Skeletal muscle cell (primary cell): ENCODE results near the gene ZNF561.
"Not testable (repeated sequence)": the region's sequence is repeated elsewhere in the genome, so short reads cannot be mapped to it uniquely, and the experiment has no call there.

ENCODE experiments used
- DNase-seq: peaks from one replicate; pipeline ENCODE4 v3.0.0-alpha.2; 2010; ENCODE audit warnings: low read depth
- H3K4me3 ChIP-seq: 2 replicates; pipeline ENCODE4 v1.5.1; 2011; ENCODE audit warnings: low read depth, mild to moderate bottlenecking, control low read depth, low read length, moderate library complexity

The ZNF561 gene

GRCh38 chr19:9621156-9622037 lies at the start of gene ZNF561:
Gene ZNF561 (minus strand): TSS chr19:9621232. CDS start chr19:9619456, 1,776 bp downstream.
- peak; percentile 57 for DNase-seq
- peak within 1 kb of the TSS; percentile 82 for H3K4me3 ChIP-seq

- H3K4me3 ChIP-seq = no peak overlapping the region
- DNase-seq = no peak
These were observed 47.5 kb upstream of the ZNF561 start for GRCh38 chr19:9668544-9668943.

GRCh38 chr19:9667898-9668297 lies 46.9 kb upstream of the ZNF561 start:
- DNase-seq = no peak
- no peak overlapping the region for H3K4me3 ChIP-seq

- no peak overlapping the region for H3K4me3 ChIP-seq
- no peak for DNase-seq
These were observed 37.7 kb upstream of the ZNF561 start for GRCh38 chr19:9658769-9659168.

- not testable (repeated sequence) for DNase-seq, H3K4me3 ChIP-seq
These were observed 32.1 kb upstream of the ZNF561 start for GRCh38 chr19:9653066-9653555.

GRCh38 chr19:9651464-9651863 lies 30.4 kb upstream of the ZNF561 start:
- not testable (repeated sequence) for DNase-seq, H3K4me3 ChIP-seq

GRCh38 chr19:9650345-9650744 lies 29.3 kb upstream of the ZNF561 start:
- DNase-seq = no peak
- no peak overlapping the region for H3K4me3 ChIP-seq

- H3K4me3 ChIP-seq = no peak overlapping the region
- DNase-seq = no peak
These were observed 24.4 kb upstream of the ZNF561 start for GRCh38 chr19:9645472-9645871.

GRCh38 chr19:9644472-9644871 lies 23.4 kb upstream of the ZNF561 start:
- no peak for DNase-seq
- no peak overlapping the region for H3K4me3 ChIP-seq

GRCh38 chr19:9641810-9642209 lies 20.8 kb upstream of the ZNF561 start:
- no peak overlapping the region for H3K4me3 ChIP-seq
- no peak for DNase-seq

GRCh38 chr19:9640956-9641355 lies 19.9 kb upstream of the ZNF561 start:
- no peak for DNase-seq
- no peak overlapping the region for H3K4me3 ChIP-seq

GRCh38 chr19:9636018-9636417 lies 15.0 kb upstream of the ZNF561 start:
- no peak overlapping the region for H3K4me3 ChIP-seq
- no peak for DNase-seq

- no peak for DNase-seq
- no peak overlapping the region for H3K4me3 ChIP-seq
These were observed 6.8 kb upstream of the ZNF561 start for GRCh38 chr19:9627856-9628255.

- DNase-seq = no peak
- H3K4me3 ChIP-seq = no peak overlapping the region
These were observed 1.5 kb upstream of the ZNF561 start for GRCh38 chr19:9622531-9622930.

- peak overlapping the region; percentile 82 for H3K4me3 ChIP-seq
- no peak for DNase-seq
These were observed 233 bp downstream of the ZNF561 start for GRCh38 chr19:9620842-9621155.

- no peak for DNase-seq
- H3K4me3 ChIP-seq = no peak overlapping the region
These were observed 5.2 kb downstream of the ZNF561 start for GRCh38 chr19:9615844-9616243.

- DNase-seq = no peak
- no peak overlapping the region for H3K4me3 ChIP-seq
These were observed 10.4 kb downstream of the ZNF561 start for GRCh38 chr19:9610484-9611113.

- no peak for DNase-seq
- no peak overlapping the region for H3K4me3 ChIP-seq
These were observed 12.1 kb downstream of the ZNF561 start for GRCh38 chr19:9608912-9609311.

GRCh38 chr19:9597027-9597426 lies 24.0 kb downstream of the ZNF561 start:
- peak; percentile 26 for DNase-seq
- no peak overlapping the region for H3K4me3 ChIP-seq

- DNase-seq = peak; percentile 6
These were observed 34.3 kb downstream of the ZNF561 start for GRCh38 chr19:9586764-9587163.

More at GRCh38 chr19:9586764-9587163, 34.3 kb downstream of the ZNF561 start:
- H3K4me3 ChIP-seq = no peak overlapping the region
